Stimulated activated CD8-positive, alpha-beta memory T cell treated with anti-CD3 and anti-CD28 coated beads, Interleukin-7, amount 100 ng/mL, for 1 hour (primary cell): Measurements from ENCODE around the gene SLC22A14.
A peak's percentile ranks its signal among the peaks of the same experiment; 100 is the strongest.

Experiments
- DNase-seq, 2 donors: peaks; one replicate each; pipeline ENCODE4 v3.0.0-alpha.2; 2020; ENCODE audit warnings: low read depth in 2 of 2

Gene SLC22A14

GRCh38 chr3:38345879-38346586 lies 63.9 kb downstream of the SLC22A14 start:
- DNase-seq, result no peak

- DNase-seq, result peak; percentile 53 to 55
Observed at GRCh38 chr3:38346587-38347410, 64.7 kb downstream of the SLC22A14 start, which contains the start of gene XYLB. XYLB (plus strand) TSS chr3:38346785; CDS start chr3:38346869, 84 bp downstream.

GRCh38 chr3:38347421-38348200 lies 65.5 kb downstream of the SLC22A14 start:
- DNase-seq, result no peak

- no peak for DNase-seq
Observed at GRCh38 chr3:38348903-38349302, 66.8 kb downstream of the SLC22A14 start.

- no peak for DNase-seq
Observed at GRCh38 chr3:38349684-38350359, 67.7 kb downstream of the SLC22A14 start.

- no peak for DNase-seq
Observed at GRCh38 chr3:38353151-38353550, 71.1 kb downstream of the SLC22A14 start.

GRCh38 chr3:38354588-38355330 lies 72.7 kb downstream of the SLC22A14 start:
- no peak for DNase-seq

GRCh38 chr3:38359038-38359437 lies 76.9 kb downstream of the SLC22A14 start:
- DNase-seq, result no peak

- no peak for DNase-seq
Observed at GRCh38 chr3:38360345-38360744, 78.3 kb downstream of the SLC22A14 start.

- no peak for DNase-seq
Observed at GRCh38 chr3:38361496-38361895, 79.4 kb downstream of the SLC22A14 start.

- DNase-seq, result no peak
Observed at GRCh38 chr3:38362825-38363224, 80.7 kb downstream of the SLC22A14 start.

- DNase-seq, result no peak
Observed at GRCh38 chr3:38364721-38365400, 82.8 kb downstream of the SLC22A14 start.

- DNase-seq, result no peak
Observed at GRCh38 chr3:38365469-38366062, 83.5 kb downstream of the SLC22A14 start.

GRCh38 chr3:38366082-38366481 lies 84.0 kb downstream of the SLC22A14 start:
- no peak for DNase-seq

GRCh38 chr3:38367779-38368178 lies 85.7 kb downstream of the SLC22A14 start:
- DNase-seq, result no peak
